NK-92 treated with Interleukin-12 subunit alpha and Interleukin-12 subunit beta, amount 100 ng/mL, for 24 hours (cell line): ENCODE measurements around the gene BDH1.
"Not testable (repeated sequence)": the region's sequence is repeated elsewhere in the genome, so short reads cannot be mapped to it uniquely, and the experiment has no call there.

ENCODE experiments used
- DNase-seq: peaks from one replicate; lab custom pipeline; 2025; lab: John Stamatoyannopoulos, UW

Gene BDH1

DNA sequence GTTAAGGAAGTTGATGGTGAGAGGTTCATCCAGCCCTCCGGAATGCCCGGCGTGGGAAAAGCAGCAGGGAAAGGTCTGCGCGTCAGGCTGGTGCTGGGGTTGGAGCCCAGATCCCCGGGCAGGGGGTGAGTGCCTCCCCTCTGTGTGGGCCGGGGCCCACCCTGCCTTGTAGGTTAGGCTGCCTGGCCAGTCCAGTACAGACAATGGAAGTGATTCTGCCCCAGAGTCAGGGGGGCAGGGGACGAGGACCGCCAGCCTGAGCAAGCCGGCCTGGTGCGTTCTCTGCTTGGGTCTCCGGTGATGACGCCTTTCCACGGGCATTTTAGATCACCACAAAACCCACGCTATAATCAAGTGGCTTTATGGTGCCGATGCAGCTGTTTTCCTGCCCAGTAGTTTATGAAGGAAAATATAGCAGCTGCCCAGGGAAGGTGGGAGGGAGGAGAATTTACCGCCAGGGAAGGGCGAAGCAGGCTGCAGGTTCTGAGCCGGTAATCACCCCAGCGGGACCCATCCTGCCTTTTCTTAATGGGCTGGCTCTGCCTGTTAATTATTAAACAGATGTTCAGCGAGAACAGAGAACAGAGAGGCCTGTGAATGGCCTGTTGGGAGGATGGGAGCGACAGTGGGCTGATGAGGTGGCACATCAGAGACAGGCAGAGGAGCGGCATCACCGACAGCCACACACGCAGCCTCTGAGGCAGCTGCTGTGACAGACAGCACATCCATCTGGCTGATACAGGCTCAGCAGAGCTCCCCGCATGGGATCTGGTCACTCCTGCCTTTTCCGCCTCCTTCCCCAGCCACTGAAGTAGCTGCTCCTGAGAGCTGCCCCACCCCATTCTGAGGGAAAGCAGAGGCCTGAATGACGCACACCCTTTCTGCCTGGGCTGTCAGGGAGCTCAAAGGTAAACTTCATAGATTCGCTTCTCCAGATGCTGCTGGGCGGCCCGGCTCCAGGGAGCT lies 35.2 kb downstream of the BDH1 start:
- no peak for DNase-seq

- DNase-seq, result no peak
Observed at GRCh38 chr3:197519801-197520211, 36.0 kb downstream of the BDH1 start.

DNA sequence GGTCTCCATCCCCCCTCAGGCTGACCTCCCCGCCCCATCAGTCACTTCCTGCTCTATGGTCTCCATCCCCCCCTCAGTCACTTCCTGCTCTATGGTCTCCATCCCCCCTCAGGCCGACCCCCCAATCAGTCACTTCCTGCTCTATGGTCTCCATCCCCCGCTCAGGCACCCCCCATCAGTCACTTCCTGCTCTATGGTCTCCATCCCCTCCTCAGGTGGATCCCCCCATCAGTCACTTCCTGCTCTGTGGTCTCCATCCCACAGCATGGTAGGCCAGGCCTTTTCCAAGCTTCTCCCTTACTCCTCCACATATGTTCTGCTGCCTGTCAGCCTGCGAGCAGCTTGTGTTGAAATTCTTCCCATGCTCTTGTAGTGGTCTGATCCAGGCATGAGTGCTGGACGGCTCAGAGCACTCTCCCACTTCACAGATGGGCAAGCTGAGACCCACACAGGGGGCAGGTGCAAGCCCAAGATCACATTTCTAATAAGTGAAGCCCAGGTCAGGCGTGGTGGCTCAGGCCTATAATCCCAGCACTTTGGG lies 36.8 kb downstream of the BDH1 start:
- no peak for DNase-seq

GRCh38 chr3:197517922-197518683 lies 37.7 kb downstream of the BDH1 start:
- DNase-seq, result not testable (repeated sequence)

DNA sequence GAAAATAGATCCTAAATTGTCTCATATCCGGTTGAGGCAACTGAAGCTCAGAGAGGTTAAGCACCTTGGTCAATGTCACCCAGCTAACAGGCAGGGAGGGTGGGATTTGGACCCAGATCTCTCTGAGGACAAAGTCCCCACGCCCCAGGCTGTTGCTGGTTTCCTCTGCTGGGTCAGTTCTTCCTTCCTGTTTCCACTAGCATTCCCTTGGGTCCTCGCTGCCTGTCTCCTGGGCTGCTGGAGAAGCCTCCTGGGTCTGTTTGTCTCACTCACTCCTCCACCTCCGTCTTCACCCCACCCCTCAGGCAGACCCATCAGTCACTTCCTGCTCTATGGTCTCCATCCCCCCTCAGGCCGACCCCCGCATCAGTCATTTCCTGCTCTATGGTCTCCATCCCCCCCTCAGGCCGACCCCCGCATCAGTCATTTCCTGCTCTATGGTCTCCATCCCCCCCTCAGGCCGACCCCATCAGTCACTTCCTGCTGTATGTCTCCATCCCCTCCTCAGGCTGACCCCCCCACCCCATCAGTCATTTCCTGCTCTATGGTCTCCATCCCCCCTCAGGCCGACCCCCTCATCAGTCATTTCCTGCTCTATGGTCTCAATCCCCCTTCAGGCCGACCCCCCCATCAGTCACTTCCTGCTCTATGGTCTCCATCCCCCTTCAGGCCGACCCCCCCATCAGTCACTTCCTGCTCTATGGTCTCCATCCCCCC lies 38.7 kb downstream of the BDH1 start:
- DNase-seq, result not testable (repeated sequence)

- no peak for DNase-seq
Observed at GRCh38 chr3:197516517-197516889, 39.3 kb downstream of the BDH1 start.

DNA sequence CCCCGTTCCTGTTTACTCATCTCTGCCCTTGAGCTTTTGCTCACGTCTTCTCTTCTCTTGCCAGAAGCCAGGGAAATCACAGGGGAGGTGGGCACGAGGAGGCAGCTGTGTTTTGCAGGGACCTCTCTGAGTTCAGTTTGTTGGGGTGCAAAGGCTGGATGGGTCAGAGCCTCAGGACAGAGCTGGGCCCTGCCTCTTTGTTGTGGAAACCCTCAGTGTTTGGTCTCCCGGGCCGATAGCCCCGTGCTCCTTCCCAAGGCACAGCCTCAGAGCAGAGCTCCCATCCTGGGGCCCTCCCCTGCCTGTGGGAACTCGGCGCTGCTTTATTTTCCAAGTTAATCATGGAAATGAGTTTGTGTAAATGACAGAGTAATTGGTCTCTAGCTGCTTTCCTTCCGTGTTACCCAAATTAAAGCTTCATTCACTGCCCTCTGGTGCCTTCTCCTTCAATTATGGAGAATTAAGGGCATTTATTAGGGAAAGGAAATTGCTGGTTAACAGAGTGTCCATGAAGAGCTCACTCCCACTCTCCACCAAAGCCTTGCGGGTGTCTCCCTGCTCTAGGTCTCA lies 40.9 kb downstream of the BDH1 start:
- DNase-seq, result no peak

- no peak for DNase-seq
Observed at GRCh38 chr3:197513953-197514785, 41.6 kb downstream of the BDH1 start.

DNA sequence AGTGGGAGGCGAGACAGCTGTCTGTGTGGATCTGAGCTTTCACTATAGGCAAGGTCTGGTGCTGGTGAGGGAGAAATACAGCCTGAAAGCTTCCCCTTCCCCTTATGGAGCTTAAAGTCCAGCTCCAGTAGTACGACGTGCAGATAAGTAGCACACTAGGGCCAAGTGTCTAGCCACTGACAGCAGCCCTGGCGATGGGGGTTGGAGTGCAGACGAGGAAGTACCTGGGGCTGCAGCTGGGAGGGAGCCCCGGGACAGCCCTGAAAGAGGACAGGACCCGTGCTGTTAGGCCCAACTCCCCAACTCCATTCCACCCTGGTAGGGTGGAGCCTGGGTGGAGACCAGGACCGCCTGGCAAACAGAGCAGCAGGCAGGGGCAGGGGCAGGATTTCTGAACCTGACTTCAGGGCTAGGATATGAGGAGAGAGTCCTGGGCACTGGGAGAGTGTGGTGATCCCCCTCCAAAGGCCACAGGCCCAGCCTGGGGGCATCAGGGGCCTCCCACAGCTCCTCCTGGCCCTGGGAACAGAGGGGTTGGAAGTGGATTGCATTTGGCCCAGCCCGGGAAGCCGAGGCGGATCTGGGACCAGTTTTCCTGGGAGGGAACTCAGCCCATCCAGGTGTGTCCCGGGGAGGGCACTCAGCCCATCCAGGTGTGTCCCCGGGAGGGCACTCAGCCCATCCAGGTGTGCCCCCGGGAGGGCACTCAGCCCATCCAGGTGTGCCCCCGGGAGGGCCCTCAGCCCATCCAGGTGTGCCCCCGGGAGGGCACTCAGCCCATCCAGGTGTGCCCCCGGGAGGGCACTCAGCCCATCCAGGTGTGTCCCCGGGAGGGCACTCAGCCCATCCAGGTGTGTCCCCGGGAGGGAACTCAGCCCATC lies 42.8 kb downstream of the BDH1 start:
- no peak for DNase-seq

- no peak for DNase-seq
Observed at GRCh38 chr3:197511853-197512635, 43.7 kb downstream of the BDH1 start.

DNA sequence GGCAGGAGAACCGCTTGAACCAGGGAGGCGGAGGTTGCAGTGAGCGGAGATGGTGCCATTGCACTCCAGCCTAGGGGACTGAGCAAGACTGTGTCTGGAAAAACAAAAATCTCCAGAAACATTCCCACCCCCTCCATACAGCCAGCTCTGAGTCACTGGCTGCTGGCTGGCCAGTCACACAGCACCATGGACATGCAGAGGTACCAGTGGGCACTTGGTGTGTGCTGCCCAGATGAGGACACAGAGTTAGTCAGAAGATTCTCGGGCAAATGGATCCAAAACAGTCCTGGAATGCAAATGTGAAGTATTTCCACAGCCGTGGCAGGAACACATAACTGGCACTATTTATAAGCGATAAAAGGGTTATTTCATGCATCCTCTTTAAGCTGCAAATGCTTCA lies 44.6 kb downstream of the BDH1 start:
- no peak for DNase-seq

- no peak for DNase-seq
Observed at GRCh38 chr3:197510642-197511018, 45.1 kb downstream of the BDH1 start.

DNA sequence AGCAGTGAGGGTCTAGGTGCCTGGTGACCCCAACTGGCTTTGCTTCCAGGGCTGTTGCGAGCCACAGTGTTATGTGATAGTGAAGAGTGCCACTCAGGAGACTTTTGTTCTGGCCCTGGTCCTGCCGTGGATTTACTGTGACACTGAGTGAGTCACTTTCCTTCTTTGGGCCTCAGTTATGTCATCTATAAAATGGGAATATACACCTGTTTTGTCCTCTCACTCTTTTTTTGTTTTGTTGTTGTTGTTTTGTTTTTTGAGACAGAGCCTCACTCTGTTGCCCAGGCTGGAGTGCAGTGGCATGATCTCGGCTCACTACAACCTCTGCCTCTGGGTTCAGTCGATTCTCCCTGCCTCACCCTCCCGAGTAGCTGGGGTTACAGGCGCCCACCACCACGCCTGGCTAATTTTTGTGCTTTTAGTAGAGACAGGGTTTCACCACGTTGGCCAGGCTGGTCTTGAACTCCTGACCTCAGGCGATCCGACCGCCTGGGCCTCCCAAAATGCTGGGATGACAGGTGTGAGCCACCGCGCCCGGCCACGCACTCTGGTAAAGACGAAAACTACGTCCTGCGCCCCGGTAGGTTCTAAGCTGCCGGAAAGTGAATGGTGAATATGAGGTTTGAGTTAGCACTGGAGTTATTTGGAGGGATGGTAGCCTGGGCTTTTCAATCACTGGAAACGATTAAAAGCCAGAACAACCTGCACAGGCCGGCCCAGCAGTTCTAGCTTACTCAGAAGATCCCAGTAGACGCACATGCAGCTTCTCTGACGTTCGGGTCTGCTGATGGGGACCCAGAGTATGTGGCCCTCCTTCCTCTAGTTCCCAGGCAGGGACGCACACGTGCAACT lies 46.6 kb downstream of the BDH1 start:
- no peak for DNase-seq

GRCh38 chr3:197508461-197508860 lies 47.3 kb downstream of the BDH1 start:
- no peak for DNase-seq

DNA sequence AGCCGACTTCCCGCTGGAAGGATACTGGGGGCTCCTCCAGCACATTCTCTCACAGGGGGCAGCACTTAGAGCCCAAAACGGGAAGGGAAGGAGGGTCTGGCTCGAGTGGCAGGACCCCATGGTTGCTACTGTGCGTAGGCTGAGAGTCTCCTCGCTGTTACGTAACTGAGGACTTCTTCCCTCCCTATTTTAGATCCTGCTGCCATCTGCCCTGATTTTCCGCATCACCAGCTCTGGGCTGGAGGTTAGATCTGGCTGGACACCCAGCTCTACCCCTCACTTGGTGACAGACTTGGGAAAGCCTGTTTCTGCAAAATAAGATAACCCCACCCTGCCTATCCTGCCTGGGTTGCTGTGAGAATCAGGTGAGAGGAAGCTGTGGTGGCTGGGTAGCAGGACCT lies 47.7 kb downstream of the BDH1 start:
- no peak for DNase-seq

- DNase-seq, result no peak
Observed at GRCh38 chr3:197507541-197507940, 48.2 kb downstream of the BDH1 start.

GRCh38 chr3:197507081-197507480 lies 48.7 kb downstream of the BDH1 start:
- no peak for DNase-seq
